HK-2 (cell line): ENCODE measurements around the gene ANTKMT.

Source experiments
- DNase-seq: peaks from one replicate; pipeline ENCODE4 v3.0.0-alpha.2; 2018; ENCODE audit not compliant: unreplicated experiment

Gene ANTKMT

DNA sequence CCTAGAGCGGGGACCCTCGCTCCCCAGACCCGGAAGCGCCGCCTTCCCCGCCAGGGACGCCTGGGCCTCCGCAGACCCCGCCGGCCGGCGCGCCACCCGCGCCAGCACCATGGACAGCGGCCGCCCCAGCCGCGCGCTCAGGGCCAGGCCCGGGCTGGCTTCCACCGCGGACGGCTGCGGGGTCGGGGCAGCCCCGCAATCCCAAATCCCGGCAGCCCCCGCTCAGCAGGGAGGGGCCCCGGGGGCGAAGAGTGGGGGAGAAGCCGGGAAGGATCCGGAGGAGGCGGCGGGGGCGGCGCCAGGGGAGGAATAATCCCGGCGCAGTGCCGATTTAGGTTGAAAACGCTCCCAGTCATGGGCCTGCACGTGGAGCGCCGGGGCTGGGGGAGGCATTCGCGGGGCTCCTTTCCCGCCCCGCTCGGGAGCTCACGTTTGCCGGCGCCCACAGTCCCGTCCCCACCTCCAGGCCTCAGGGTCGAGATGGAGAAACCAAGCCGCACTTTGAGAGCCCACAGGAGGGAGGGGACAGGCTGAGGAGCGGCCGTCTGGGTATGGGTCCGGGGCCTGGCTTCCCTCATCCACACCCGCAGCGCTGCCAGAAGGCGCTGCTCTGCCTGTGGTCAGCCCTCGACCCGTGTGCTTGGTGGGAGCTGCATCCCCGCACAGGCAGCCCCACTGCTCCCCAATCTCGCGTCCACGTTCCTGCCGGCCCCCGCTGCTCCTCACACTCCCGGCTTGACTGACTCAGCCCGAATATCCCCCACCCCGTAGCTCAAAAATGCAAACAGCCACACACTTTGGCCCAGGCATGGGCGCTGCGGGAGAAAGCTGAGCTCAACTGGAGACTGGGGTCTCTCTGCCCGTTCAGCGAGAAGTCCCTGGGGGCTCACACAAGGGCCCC is 20.0 kb upstream of the ANTKMT start:
- DNase-seq, result no peak

- no peak for DNase-seq
Observed at GRCh38 chr16:702341-702740, 18.6 kb upstream of the ANTKMT start.

DNA sequence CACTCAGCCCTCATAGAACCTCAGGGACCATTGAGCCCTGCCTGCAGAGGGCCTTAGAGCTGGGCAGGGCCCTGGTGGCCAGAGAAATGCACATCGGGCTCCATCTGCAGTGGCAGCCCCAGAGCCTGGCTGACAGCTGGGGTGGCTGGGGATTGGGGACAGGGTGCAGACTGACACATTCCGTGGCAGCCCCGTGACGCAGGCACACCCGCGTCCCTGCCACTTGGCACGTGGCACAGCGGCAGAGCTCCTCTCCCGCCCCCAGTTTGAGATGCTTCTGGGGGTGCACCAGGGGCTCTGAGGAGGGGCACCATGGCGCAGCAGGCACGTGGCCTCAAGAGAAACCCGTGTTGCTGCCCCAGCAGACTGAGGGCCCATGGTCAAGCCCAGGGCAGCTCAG is 17.5 kb upstream of the ANTKMT start:
- no peak for DNase-seq

DNA sequence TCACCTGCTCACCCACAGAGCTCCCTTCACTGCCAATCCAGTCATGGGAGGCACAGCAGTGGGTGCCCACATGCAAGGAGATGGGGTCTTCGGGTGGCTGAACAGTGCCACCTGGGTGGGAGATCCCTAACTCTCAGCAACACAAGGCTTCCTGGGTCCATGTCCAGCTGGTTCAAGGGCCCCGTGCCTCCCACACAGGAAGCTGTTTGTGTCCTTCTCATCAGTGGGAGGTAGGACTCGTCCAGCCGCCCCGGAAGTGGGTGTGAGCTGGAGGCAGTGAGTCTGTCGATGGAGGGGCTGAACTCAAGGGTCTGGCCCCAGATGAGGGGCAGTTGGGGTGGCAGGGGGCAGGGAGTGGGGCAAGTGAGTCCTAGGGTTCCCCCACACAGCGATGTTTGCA is 16.9 kb upstream of the ANTKMT start:
- no peak for DNase-seq

DNA sequence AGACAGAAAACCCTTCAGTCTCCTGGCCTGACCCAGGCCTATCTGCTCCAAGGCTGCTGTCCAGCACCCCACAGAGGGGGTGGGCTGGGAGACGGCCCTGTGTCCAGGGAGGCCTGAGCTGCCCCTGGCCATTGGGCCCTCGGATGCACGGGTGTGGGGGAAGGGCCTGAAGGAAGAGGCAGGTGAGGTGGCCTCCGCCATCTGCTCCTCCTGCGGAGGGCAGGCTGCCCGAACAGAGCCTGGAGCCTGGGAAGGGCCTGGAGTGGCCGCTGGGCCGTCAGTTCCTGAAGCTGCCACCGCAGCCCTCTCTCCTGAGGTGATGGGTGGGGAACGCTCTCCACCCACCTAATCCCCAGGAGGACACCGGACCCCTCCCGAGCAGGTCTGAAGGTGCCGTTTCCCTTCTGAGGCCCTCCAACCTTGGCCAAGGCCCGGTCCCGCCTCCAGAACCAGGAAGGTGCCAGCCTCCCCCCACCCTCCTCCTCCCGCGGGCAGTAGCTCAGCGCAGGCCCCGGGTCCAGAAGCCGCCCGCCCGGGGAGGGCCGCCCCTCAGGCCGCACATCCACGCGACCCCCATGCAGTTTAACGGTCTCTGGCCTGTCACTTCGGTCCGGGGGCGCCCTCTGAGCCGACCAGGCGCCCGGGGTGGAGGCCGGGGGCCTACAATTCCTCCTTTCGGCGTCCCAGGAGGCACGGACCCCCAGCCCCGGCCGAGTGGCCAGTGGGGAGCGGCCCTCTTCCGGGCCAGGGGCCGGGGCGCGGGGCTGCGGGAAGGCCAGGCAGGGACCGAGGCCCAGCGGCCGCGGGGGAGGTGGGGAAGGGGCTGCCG is 16.2 kb upstream of the ANTKMT start:
- DNase-seq, result no peak

DNA sequence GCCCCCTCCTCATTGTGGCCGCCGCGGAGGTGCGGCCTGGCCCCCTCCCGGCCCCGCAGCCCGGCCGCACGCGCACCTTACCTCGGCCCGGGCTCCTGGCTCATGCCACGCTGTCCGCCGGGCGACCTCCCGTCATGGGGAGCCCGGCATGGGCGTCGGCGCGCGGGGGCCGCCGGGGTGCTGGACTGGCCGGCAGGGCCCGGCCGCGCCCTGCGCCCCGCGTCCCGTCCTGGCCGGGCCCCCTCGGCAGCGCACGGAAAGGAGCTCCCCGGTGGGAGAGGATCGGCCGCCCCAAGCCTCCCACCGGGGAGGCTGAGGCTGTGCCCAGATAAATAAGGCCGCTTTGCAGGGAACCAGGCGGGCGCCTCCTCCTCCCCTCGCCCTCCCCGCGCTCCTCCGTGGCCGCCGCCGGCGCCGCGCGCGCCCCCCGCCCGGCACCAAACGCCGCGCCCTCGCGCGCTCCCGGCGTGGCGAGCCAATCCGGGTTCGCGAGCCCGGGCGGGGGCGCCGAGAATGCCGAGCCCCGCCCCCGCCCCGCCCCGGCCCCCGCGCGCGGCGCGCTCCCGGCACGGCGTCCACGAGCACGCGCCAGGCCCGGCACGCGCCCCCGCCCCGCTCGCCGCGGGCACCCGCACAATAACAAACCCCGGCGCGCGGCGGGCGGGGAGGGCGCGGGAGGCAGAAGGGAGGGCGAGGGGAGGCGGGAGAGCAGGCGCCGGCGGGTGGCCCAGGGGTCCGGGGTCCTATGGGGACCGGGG is 15.3 kb upstream of the ANTKMT start, which contains the start of gene FBXL16:
FBXL16 (minus strand) TSS at position 371 of the 758 bp plus-strand sequence. CDS start 8,396 bp downstream, outside the sequence.
- DNase-seq, result no peak

- DNase-seq, result no peak
Observed at GRCh38 chr16:706189-707061, 14.5 kb upstream of the ANTKMT start.

- DNase-seq, result no peak
Observed at GRCh38 chr16:707062-707538, 13.8 kb upstream of the ANTKMT start.

DNA sequence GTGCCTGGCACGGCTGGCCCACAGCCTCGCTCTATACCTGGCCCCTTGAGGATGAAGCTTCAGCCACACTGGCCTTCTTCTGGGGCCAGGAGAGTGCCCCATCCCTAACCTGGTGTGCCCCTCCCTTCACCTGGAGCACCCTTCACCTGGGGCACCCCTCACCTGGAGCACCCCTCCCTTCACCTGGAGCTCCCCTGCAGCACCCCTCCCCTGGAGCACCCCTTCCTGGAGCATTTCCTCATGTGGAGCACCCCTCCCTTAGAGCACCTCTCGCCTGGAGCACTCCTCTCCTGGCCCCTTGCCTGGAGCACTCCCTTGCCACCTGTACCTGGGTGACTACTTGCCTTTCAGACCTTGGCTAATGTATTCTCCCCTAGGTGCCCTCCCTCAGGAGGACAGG is 12.9 kb upstream of the ANTKMT start:
- no peak for DNase-seq

DNA sequence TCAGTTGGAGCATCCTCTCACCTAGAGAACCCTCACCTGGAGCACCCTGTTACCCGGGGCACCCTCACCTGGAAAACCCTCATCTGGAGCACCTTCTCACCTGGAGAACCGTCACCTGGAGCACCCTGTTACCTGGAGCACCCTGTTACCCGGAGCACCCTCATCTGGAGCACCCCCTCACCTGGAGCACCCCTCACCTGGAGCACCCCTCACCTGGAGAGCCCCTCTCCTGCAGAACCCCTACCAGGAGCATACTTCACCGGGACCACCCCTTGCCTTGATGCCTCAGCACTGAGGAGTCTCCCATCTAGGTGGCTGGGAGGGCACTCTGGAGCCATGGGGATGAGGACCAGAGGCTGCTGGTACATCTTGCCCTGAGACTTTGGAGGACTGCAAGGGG is 12.0 kb upstream of the ANTKMT start:
- no peak for DNase-seq

DNA sequence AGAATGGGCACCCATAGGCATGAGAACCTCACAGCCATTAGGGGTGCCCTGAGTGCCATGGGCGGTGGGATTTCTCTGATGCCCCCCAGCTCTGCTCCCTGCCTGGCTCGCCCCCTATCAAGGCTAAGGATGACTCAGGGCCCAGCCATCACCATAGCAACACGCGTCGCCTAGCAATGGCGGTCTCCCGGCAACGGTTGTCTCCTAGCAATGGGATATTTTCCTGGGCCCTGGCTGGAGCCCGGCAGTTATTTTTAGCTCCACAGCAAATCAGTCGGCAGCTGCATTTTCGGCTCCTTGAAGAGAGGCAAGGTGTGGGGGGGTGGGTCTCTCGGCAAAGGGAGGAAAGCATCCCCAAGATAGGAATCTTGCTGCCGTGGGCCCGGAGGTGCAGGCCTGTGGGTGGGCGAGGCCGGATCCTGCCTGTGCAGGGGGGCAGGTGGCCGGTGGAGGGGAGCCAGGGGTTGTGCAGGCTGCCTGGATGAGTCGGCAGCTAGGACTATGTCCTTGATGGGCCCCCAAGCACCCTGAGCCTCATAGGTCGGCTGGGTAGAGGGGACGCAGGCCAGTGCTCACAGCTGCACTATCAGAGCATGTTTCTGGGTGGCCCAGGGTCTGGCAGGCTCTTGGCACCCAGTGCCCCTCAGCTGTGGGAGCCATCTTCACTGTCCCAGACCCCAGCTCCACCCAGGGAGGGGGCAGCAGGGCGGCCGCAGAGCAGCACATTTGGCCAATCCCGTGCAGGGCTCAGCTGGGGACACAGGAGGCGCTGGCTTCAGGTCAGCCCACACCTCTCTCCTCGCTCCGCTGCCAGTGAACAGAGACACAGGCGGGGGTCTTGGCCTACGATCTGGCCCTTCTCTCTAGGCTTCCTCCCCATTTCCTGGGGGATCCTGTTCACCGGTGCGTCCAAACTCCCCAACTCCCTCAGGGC is 11.1 kb upstream of the ANTKMT start:
- peak; percentile 60 for DNase-seq

DNA sequence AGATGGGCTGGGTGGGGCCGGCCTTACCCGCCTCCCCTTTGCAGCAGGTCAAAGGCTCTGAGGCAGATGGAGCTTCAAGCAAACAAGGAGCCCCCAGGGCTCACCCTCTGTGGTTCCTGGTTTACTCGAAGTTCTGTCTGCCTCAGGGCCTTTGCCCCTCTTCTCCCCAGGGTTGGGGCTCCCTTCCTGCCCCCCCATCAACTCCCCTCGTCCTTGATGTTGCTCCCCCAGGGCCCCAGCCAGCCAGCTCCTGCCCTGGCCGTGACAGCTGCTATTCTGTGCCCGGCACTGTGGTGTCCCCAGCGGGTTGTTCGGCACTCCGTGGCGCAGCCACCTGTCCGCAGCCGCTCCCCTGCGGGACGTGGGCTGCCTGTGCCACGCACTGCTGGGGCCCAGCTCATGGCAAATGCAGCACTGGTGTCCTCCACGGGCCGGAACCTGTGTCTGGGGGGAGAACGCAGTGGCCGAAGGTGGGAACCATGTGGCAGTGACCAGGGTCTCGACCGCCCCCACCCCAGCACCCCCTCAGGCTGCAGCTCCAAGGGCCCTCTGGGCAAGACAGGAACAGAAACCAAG is 10.4 kb upstream of the ANTKMT start:
- DNase-seq, result no peak

GRCh38 chr16:711084-711483 is 9.9 kb upstream of the ANTKMT start:
- no peak for DNase-seq

GRCh38 chr16:711548-712320 is 9.2 kb upstream of the ANTKMT start:
- DNase-seq, result peak; percentile 70

GRCh38 chr16:712740-713250 is 8.2 kb upstream of the ANTKMT start:
- peak; percentile 85 for DNase-seq

GRCh38 chr16:714079-714478 is 6.9 kb upstream of the ANTKMT start:
- DNase-seq, result peak; percentile 59

DNA sequence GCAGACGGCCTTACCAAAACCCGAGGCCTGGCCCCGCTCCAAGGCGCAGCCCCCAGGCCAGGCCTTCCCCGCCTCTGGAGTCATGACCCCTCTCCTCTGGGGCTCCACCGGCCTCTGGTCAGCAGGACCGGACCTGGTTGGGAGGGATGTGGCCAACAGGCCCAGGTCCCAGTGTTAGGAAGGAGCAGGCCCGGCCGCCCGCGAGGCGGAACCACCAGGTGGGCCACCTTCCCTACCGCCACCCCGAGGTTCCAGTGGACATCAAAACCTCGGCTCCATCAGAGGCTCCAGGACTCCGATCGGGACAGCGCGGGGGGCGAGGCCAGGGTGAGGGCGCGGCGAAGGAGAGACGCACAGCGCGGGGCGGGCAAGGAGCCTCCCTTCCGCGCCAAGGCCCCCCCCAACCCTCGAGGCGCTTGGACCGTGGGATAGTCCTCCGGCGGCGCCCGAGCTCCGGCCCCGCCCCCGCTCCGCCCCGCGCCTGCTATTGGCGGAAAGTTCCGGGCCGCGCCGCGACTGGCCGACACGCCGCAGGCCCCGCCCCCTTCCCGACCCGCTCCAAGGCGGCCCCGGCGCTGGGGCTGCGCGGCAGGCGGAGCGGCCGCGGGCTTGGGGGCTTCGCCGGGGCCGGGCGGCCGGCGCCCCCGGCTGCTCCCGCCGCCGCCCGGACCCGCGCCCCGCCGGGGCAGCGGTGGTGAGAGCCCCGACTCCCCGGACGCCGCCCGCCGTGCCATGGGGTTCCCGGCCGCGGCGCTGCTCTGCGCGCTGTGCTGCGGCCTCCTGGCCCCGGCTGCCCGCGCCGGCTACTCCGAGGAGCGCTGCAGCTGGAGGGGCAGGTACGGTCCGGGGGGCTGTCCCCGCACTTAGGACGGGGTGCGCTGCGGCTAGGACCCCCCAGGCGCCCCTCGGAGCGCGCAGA is 6.1 kb upstream of the ANTKMT start, which contains the start of gene METRN:
METRN (plus strand) TSS at position 561 of the 919 bp plus-strand sequence; CDS start at position 733, 172 bp downstream.
- DNase-seq, result peak; percentile 86
